Uterus (tissue), 2 donors: Measurements from ENCODE around the gene EXOC4.

Experiments used
- POLR2A ChIP-seq, 2 donors: fragments of 450-650 bp; IDR thresholded peaks; one replicate each; pipeline ENCODE4 v1.6.1; 2016; ENCODE audit warnings: antibody characterized with exemption in 2 of 2, mild to moderate bottlenecking in 1 of 2, moderate library complexity in 1 of 2
- TF ChIP-seq, protein P1 (sequence below), 4 experiments: fragments of 200-600 bp in 2 of 4; fragments of 450-650 bp in 2 of 4; sonication (generic) in 2 of 4; IDR thresholded peaks; one replicate each; pipeline ENCODE4 v1.5.1; 2016 to 2019; ENCODE audit warnings: antibody characterized with exemption in 4 of 4, mild to moderate bottlenecking in 2 of 4, moderate library complexity in 1 of 4

- TF ChIP-seq, protein P1, sequence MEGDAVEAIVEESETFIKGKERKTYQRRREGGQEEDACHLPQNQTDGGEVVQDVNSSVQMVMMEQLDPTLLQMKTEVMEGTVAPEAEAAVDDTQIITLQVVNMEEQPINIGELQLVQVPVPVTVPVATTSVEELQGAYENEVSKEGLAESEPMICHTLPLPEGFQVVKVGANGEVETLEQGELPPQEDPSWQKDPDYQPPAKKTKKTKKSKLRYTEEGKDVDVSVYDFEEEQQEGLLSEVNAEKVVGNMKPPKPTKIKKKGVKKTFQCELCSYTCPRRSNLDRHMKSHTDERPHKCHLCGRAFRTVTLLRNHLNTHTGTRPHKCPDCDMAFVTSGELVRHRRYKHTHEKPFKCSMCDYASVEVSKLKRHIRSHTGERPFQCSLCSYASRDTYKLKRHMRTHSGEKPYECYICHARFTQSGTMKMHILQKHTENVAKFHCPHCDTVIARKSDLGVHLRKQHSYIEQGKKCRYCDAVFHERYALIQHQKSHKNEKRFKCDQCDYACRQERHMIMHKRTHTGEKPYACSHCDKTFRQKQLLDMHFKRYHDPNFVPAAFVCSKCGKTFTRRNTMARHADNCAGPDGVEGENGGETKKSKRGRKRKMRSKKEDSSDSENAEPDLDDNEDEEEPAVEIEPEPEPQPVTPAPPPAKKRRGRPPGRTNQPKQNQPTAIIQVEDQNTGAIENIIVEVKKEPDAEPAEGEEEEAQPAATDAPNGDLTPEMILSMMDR (IDR thresholded peaks at IDR 0.05) = no peak
- TF ChIP-seq POLR2A (IDR thresholded peaks at IDR 0.05) = no peak
Observed at GRCh38 chr7:133389727-133390126, 136.8 kb downstream of the EXOC4 start.
